ENCODE results near the gene SYTL3. TPM values are rescaled to one million over a fixed set of nuclear protein-coding genes. Genes with fewer than 3 reads are reported as not detected.

The SYTL3 gene
- total and polyA plus RNA-seq, 2 of the 8 experiments (the other 6 are each of a cell fraction or from before 2014, with no cell fraction given) = 0.27 to 0.99 TPM

GRCh38 chr6:158662954-158663624 is 13.2 kb downstream of the SYTL3 start (continued):
- TF ChIP-seq RXRA (IDR thresholded peaks at IDR 0.05; ENCODE audit: insufficient read depth, low read depth, low read length) = no peak
- TF ChIP-seq TEAD4 (IDR thresholded peaks at IDR 0.05; ENCODE audit: low read depth, low read length) = no peak
- no peak for TF ChIP-seq MAFK (IDR thresholded peaks at IDR 0.05; ENCODE audit: low read depth, low read length)
